Measurements from ENCODE around the gene KLK7.
"Not testable (repeated sequence)": the region's sequence is repeated elsewhere in the genome, so short reads cannot be mapped to it uniquely, and the experiment has no call there.

Gene KLK7

DNA sequence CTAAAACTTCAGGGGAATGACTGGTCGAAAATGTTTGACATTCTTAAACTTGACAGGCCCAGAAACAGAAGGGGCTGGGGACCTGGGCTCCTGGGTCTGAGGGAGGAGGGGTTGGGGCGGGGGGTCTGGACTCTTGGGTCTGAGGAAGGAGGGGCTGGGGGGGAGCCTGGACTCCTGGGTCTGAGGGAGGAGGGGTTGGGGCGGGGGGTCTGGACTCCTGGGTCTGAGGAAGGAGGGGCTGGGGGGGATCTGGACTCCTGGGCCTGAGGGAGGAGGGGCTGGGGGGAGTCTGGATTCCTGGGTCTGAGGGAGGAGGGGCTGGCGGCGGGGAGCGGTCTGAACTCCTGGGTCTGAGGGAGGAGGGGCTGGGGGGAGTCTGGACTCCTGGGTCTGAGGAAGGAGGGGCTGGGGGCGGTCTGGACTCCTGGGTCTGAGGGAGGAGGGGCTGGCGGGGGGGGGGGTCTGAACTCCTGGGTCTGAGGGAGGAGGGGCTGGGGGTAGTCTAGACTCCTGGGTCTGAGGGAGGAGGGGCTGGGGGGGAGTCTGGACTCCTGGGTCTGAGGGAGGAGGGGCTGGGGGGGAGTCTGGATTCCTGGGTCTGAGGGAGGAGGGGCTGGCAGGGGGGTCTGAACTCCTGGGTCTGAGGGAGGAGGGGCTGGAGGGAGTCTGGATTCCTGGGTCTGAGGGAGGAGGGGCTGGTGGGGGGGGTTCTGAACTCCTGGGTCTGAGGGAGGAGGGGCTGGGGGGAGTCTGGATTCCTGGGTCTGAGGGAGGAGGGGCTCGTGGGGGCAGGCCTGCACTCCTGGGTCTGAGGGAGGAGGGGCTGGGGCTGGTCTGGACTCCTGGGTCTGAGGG lies 8.8 kb downstream of the KLK7 start:
- DNase-seq: no peak

DNA sequence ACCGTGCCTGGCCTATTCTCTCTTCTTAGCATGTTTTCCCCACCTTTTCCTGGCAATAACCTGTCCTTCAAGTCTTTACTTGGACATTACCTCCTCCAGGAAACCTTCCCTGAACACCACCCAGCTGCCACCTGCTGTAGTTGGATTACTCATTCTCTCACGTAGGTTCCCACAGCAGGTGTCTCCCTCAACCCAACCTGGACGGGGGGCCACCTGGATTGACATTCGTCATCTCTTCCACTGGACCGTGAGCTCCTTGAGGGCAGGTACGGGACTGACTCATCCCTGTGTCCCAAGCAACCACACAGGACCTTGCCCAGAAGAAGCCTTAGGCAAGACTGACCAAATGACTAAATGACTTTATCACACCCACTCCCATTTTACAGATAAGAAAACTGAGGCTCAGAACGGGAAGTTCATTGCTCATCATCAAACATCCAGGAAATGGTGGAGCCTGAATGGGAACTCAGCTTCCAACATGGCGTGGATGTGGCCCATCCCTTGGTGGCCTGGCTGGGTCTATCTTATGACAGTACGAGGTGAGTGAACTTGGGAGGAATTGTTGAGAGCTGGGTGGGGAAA lies 10.8 kb downstream of the KLK7 start:
- DNase-seq: no peak

DNA sequence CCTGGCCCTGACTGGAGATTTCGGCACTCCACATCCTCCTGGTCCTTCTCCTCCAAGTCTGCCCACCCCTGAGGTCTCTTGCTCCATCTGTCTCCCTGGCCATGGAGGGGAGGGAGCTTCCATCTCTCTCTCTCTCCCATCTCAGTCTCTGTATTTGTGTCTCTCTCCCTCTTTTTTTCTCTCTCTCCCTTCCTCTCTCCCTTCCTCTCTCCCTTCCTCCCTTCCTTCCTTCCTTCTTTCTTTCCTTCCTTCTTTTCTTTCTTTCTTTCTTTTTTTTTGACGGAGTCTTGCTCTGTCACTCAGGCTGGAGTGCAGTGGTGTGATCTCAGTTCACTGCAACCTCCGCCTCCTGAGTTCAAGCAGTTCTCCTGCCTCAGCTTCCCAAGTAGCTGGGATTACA lies 13.9 kb downstream of the KLK7 start:
- DNase-seq: not testable (repeated sequence)

DNA sequence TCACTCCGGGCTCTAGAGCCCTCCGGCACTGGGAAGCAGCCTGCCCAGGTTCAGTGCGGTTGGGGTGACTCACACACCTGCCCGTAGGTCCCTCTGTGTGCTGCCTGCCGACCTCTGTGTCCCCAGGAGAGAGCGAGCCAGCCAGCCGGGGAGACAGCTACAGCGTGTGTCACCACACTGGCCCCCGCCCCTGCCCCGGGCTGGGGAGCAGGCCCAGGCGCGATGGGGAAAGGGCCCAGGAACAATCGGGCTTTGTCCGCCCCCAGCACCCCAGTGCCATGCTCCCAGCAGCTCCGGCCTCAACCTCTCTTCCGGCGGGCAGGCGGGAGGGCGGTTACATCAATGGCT lies 14.3 kb downstream of the KLK7 start, which contains the start of gene KLK6:
Gene KLK6 (minus strand): TSS at position 179 of the 348 bp plus-strand sequence. CDS start 1,487 bp downstream, outside the sequence.
- no peak for DNase-seq

DNA sequence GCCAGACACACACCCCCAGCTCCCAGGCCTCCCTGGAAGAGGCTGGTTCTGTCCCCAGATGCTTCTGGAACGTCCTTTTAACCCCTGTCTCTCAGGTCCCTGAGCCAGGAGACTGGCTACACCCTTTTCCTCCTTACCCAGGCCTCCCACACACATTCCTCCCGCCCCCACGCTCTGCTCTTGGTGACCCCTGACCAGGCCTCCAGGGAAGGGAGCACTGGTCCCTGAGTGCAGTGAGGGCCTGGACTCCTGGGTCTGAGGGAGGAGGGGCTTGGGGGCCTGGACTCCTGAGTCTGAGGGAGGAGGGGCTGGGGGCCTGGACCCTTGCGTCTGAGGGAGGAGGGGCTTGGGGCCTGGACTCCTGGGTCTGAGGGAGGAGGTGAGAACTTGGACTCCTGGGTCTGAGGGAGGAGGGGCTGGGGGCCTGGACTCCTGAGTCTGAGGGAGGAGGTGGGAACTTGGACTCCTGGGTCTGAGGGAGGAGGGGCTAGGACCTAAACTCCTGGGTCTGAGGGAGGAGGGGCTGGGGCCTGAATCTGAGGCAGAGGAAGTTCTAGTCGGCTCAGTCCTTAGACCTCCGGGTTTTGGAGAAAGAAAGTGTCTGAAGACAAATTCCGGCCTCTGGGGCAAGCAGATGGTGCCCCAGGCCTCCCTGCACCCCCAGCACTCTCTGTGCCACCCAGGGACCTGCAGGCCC lies 14.9 kb downstream of the KLK7 start:
- DNase-seq: no peak

DNA sequence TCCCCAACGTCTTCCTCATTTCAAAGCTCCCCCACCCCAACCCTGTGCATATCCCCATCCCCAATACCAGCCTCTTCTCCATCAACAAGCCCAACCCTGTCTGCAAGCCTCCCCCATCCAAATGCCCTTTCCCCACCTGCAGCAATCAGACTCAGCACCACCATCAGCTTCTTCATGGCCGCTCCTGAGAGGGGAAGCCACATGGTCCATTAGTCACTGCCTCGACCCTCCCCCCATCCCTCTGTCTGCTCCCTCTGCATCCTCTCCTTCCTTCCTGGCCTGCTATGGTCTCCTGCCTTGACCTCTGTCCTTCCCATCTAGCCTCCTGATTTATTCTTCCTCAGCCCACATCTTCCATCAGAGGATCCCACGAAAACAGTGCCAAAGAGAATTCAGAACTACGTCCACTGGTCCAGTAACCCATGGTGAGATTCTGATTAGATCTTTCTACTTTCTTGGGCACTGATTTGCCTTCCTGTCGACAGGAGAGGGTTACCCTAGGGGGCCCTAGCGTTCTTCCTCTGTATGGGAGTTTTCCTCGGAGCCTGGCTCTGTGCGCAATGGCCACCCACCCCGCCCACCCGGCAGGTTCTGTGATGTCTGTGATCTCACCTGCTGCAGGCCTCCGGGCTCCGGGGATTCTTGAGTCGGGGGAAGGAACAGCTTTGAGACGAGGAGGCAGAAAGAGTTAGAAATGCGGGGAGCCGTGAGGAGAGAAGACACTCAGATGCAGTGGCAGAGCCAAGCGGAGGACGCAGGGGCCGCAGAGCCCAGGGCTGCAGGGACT lies 15.6 kb downstream of the KLK7 start:
- DNase-seq: no peak

DNA sequence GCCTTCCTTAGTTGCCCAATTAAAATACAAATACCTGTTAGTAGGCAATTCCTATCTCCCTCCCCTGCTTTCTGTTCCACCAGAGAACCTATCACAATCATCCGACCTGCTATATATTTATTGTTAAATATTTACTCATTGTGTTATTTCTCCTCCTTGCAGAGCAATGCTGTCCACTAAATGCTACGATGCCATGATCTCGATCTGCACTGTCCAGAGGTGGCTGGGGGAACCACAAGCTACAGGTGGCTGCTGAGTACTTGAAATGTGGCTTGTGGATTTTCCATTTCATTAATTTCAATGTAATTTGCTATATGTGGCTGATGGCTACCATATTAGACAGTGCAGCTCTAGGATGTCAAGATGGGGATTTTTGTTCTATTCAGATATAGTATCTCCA lies 19.5 kb downstream of the KLK7 start:
- DNase-seq: no peak

DNA sequence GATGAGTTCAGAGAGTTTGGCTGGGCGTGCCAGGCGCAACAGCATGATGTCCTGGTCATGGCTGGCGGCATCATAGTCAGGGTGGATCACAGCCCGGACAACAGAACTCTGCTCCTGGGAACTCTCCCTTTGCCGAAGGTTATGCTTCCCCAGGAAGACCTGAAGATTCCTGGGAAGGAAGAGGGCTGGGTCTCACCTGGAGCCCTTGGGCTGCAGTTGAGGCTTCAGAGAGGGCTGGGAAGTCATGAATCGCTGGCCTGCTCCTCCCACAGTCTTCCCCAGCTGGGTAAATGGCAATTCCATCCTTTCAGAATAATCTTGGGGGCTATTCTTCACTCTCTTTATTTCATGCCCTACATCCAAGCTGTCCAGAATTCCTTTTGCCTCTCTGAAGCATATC lies 20.3 kb downstream of the KLK7 start:
- DNase-seq: no peak

DNA sequence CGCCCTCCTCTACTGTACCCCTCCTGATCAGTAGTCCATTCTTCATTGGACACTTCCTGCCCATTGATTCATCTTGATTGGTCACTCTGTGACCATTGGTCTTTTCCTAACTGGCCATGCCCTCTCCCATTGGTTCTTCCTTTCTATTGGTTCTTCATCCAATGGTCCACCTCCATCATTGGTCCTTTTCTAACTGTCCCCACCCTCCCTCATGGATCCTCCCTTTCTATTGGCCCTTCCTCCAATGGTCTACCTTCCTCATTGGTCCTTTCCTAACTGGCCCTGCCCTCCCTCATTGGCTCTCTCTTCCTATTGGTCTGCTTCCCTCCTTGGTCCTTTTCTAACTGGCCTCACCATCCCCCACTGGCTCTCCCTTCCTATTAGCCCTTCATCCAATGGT lies 21.5 kb downstream of the KLK7 start:
- DNase-seq: no peak

DNA sequence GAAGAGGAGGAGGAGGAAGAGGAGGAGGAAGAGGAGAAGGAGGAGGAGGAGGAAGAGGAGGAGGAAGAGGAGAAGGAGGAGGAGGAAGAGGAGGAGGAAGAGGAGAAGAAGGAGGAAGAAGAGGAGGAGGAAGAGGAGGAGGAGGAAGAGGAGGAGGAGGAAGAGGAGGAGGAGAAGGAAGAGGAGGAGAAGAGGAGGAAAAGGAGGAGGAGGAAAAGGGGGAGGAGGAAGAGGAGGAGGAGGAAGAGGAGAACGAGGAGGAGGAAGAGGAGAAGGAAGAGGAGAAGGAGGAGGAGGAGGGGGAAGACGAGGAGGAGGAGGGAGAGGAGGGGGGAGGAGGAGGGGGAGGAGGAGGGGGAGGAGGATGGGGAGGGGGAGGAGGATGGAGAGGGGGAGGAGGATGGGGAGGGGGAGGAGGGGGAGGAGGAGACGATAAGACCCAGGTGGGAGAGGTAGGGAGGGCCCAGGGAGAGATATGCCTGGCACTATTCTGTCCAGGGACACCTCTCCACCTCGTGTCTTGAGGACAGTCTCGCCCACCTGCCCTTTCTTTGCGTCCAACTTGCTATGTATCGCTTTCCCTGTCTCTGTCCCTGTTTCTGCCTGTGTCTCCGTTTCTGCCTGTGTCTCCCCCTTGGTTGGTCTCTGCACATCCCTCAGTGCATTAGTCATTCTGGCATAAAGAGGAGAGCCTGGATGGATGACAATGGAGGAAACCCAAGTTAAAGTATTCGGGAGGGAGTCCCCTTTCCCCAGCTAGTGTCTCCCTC lies 23.8 kb downstream of the KLK7 start:
- no peak for DNase-seq

DNA sequence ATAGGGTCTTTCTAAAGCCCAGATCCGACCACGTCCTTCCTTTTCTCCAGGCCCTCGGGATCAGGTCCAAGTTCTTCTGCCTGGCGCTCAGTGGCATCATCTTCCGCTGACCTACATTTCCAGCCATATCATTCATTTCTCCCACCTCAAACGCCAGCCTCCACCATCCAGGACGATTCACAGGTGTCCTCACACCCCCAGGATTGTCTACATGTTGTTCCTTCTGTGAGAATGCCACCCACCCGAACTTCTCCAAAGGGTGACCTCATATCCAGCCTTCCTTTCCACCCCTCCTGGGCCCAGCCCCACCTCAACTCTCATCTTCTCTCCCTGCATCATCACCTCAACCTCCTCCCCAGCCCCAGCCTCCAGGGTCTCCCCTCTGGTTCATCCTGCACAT lies 26.1 kb downstream of the KLK7 start:
- DNase-seq: no peak

DNA sequence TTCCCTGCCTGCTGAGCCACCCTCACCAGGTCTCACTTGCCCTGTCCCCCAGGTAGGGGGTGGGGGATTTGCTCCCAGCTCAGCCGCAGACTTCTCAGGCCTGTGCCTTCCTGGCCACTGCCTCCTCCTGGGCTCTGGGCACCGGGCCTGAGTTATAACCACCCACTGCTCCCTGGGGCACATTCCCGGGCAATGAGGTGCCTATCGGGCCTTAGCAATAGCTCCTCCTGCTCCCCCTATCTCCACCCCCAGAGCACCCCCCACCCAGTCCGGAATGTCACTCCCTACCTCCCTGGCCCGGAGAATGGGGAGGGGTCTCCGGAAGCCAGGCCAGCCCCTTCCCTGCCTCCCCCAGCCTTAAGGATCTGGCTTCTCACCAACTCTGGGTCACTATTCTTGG lies 30.8 kb downstream of the KLK7 start, which contains the start of gene KLK5:
Gene KLK5 (minus strand): TSS at position 129 of the 400 bp plus-strand sequence. CDS start 381 bp downstream, outside the sequence.
- DNase-seq: no peak

DNA sequence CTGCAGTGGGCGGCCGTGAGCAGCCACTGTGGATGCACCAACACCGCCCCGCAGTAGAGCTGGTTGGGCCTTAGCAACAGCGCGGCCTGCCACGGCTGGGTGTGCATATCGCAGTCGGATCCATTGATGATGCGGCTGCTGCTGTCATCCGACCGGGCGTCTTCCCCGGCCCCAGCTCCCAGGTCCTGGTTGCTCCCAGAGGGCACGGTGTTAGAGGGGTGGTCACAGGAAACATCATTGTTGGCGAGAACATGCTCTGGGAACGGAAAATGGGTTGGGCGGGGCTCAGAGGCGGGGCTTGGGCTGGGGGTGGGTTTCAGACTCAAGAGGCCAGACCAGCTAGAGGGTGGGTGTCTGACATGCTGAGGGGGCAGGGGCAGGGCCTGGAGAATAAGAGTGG lies 33.9 kb downstream of the KLK7 start:
- no peak for DNase-seq

DNA sequence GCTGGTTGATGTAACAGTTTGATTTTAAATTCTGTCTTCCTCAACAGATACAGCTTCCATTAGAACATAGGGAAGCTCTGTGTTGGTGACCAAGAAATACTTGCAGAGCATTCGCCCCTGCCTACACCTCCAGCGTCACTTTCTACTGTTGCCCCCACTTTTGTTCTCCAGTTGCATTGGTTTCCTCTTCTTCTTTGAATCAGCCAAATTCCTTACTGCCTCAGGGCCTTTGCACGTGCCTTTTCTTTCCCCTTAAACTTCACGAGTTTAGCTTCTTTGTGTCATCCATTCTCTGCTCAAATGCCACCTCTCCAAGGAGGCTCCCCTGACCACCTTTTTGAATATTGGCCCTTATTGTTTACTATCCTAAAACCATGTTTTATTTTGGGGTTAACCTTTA lies 36.6 kb downstream of the KLK7 start:
- no peak for DNase-seq

DNA sequence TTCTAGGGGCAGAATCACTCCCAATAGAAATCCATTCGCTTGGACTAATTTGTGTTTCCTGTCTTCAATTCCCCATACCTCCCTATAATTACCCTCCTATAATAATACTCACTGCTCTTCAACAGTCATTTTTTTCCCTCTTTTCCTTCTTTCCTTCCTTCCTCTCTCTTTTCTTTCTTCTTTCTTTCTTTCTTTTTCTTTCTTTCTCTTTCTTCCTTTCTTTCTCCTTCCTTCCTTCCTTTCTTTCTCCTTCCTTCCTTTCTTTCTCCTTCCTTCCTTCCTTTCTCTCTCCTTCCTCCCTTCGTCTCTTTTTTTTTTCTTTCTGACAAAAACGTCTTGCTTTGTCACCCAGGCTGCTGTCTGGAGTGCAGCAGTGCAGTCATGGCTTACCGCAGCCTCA lies 38.9 kb downstream of the KLK7 start:
- DNase-seq: no peak

DNA sequence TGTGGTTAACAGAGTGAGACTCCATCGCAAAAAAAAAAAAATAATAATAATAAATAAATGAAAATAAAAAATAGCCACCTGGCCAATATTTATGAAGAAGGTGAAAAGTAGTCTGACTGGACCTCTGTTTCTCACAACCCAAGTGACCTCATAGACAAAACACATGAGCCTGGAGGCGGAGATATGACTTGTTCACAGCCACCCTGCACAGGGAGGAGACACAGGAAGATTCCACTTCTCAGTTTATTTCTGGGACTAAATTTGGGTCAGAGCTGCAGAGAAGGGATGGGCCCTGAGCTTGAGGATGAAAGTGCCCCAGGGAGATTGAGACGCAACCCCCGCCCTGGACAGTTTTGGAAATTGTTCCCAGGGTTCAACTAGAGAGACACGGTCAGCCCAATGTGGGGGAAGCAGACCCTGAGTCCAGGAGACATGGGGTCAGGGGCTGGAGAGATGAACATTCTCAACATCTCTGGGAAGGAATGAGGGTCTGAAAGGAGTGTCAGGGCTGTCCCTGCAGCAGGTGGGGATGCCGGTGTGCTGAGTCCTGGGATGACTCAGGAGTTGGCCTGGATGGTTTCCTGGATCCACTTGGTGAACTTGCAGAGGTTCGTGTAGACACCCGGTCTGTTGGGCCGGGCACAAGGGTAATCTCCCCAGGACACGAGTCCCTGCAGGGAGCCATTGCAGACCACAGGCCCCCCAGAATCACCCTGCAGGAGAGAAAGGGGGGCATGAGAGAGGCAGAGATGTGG lies 40.5 kb downstream of the KLK7 start:
- no peak for DNase-seq

DNA sequence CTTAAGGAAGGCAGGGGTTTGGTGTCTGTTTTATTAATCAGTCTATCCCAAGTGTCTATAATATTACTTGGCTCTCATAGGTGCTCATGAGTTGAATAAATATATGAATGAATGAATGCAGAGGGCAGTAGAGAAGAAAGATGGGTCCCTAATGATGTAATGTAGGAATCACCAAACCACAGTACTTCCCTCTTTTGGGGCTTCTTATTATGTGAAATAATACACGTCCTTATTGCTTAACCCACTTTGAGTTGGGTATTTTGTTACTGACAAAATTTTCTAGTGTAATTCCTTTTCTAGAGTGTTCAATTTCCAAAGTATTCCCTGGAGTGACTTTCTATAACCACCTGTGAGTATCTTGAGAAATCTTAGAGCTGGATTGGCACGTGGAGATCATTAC lies 44.1 kb downstream of the KLK7 start:
- DNase-seq: no peak

DNA sequence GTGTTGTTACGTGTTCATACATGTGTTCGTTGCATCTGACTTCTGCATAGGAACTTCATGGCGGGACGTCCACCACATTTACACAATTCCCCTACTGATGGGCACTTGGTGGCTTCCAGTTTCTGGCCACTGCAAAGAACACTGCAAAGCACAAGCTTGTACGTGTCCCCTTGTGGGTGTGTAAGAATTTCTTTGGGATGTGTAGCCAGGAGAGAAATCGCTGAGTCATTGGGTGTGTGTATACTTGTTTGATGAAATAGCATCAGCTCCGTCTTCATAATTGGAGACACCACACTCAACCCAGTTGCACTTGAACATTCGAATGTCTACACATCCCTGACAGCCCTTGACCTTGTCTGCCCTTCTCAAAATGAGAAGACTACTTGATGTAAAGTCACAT lies 50.1 kb downstream of the KLK7 start:
- DNase-seq: no peak

DNA sequence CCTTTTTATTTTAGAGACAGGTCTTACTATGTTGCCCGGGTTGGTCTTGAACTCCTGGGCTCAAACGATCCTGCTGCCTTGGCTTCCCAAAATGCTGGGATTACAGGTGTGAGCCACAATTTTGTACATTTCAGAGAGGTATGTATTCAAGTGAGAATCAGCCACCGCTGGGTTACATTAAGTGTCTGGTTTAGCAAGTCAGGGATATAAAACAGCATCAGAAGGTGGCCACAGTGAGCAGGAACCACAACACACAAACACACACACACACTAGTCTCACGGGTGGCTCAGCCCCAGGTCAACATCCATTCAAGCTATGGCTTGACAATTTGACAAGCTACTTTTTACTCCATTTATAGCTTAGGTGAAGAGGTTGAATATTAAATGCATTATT lies 51.0 kb downstream of the KLK7 start:
- no peak for DNase-seq

DNA sequence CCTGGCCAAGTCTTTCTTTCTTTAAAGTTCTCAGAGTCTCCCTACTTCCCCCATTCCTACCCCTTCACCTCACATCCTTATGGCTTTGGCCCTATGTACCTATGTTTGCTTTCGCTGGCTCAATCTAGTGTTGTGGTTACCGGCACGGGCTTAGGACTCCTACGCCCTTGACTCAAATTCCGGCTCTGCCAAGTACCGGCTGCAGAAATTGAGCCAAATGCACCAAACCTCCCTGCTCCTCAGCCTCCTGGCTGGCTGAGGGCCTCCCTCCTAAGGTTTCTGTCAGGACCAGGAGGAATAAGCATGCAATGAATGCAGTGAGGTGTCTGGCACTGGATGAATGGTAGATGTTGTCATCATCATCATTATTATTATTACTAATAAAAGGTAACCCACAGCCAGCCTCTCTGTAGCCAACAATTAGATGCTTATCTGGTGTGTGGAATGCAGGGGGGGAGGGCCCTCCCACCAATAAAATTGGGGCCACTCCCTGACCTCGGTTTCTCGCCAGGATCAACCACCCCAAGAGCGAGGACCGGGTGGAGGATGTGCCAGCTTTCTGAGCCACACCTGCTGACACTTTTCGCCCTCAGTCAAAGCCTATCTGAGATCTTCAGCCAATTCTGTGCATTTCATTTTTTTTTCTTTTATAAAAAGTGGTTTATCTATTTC lies 51.6 kb downstream of the KLK7 start:
- no peak for DNase-seq

DNA sequence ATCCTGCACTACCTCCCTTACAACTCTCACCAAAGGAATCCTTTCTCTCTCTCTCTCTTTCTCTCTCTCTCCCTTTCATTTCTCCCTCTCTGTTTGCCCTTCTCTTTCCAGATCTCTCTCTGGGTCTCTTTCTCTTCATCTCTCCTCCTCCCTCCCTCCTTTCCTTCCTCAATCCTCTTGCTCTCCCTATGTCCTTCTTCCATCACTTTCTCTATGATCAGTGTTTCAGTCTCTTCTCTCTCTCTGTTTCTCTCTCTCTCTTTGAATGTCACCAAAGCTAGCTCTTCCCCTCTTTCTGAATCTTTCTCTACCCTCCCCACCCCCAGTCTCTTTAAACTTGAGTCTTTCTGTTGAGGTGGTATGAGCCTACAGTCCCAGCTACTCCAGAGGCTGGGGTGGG lies 52.7 kb downstream of the KLK7 start:
- no peak for DNase-seq

All from femur (tissue), 1 donor.